Retinal pigment epithelial cell (primary cell): Measurements from ENCODE around the gene SLC32A1.
A peak's percentile ranks its signal among the peaks of the same experiment; 100 is the strongest.

Experiments used
- DNase-seq: peaks from one replicate; pipeline ENCODE4 v3.0.0-alpha.2; 2010; ENCODE audit warnings: low read depth
- H3K4me3 ChIP-seq: 2 replicates; pipeline ENCODE4 v1.5.1; 2011; ENCODE audit warnings: mild to moderate bottlenecking, low read length, control low read depth, moderate library complexity
- CTCF ChIP-seq: conservative IDR thresholded peaks from 2 replicates; pipeline ENCODE4 v1.5.1; 2011; ENCODE audit warnings: low read depth, low read length, control low read depth, inconsistent platforms

The SLC32A1 gene

GRCh38 chr20:38725148-38725901 is 1.0 kb downstream of the SLC32A1 start:
- TF ChIP-seq CTCF = no peak
- no peak overlapping the region for H3K4me3 ChIP-seq
- DNase-seq = no peak

- H3K4me3 ChIP-seq = no peak overlapping the region
- no peak for DNase-seq
- TF ChIP-seq CTCF = peak; percentile 57
These were observed 1.9 kb downstream of the SLC32A1 start for GRCh38 chr20:38725931-38726803.

GRCh38 chr20:38726804-38727606 is 2.7 kb downstream of the SLC32A1 start:
- peak; percentile 54 for TF ChIP-seq CTCF
- DNase-seq = no peak
- H3K4me3 ChIP-seq = no peak overlapping the region

- no peak for DNase-seq
- H3K4me3 ChIP-seq = no peak overlapping the region
- no peak for TF ChIP-seq CTCF
These were observed 3.4 kb downstream of the SLC32A1 start for GRCh38 chr20:38727607-38728190.

GRCh38 chr20:38728191-38728781 is 4.0 kb downstream of the SLC32A1 start:
- DNase-seq = no peak
- no peak for TF ChIP-seq CTCF
- H3K4me3 ChIP-seq = no peak overlapping the region

GRCh38 chr20:38728911-38729642 is 4.8 kb downstream of the SLC32A1 start:
- no peak for TF ChIP-seq CTCF
- no peak for DNase-seq
- no peak overlapping the region for H3K4me3 ChIP-seq
